WI38 (cell line): ENCODE data around the gene CYTH2.

Source experiments
- H3K4me3 ChIP-seq: 2 replicates; pipeline ENCODE4 v1.5.1; 2011; ENCODE audit warnings: low read depth, mild to moderate bottlenecking, control low read depth, low read length
- CTCF ChIP-seq: IDR thresholded peaks from 2 replicates; pipeline ENCODE4 v1.5.1; 2012; ENCODE audit warnings: low read depth, mild to moderate bottlenecking, control low read depth, low read length

Gene CYTH2

GRCh38 chr19:48520134-48520533 is 51.0 kb downstream of the CYTH2 start:
- no peak overlapping the region for H3K4me3 ChIP-seq
- no peak for TF ChIP-seq CTCF

GRCh38 chr19:48524221-48524620 is 55.1 kb downstream of the CYTH2 start:
- no peak overlapping the region for H3K4me3 ChIP-seq
- no peak for TF ChIP-seq CTCF

GRCh38 chr19:48524732-48525131 is 55.6 kb downstream of the CYTH2 start:
- no peak overlapping the region for H3K4me3 ChIP-seq
- no peak for TF ChIP-seq CTCF

GRCh38 chr19:48529156-48529555 is 60.0 kb downstream of the CYTH2 start:
- TF ChIP-seq CTCF: no peak

GRCh38 chr19:48530066-48530720 is 61.0 kb downstream of the CYTH2 start:
- H3K4me3 ChIP-seq: no peak overlapping the region
- TF ChIP-seq CTCF: no peak

More at GRCh38 chr19:48529156-48529555, 60.0 kb downstream of the CYTH2 start:
- no peak overlapping the region for H3K4me3 ChIP-seq

GRCh38 chr19:48530770-48531169 is 61.6 kb downstream of the CYTH2 start:
- H3K4me3 ChIP-seq: no peak overlapping the region
- TF ChIP-seq CTCF: no peak
